ENCODE measurements around the gene FBLN2.
A peak's percentile ranks its signal among the peaks of the same experiment; 100 is the strongest.
"Not testable (repeated sequence)": the region's sequence is repeated elsewhere in the genome, so short reads cannot be mapped to it uniquely, and the experiment has no call there.

FBLN2 gene

DNA sequence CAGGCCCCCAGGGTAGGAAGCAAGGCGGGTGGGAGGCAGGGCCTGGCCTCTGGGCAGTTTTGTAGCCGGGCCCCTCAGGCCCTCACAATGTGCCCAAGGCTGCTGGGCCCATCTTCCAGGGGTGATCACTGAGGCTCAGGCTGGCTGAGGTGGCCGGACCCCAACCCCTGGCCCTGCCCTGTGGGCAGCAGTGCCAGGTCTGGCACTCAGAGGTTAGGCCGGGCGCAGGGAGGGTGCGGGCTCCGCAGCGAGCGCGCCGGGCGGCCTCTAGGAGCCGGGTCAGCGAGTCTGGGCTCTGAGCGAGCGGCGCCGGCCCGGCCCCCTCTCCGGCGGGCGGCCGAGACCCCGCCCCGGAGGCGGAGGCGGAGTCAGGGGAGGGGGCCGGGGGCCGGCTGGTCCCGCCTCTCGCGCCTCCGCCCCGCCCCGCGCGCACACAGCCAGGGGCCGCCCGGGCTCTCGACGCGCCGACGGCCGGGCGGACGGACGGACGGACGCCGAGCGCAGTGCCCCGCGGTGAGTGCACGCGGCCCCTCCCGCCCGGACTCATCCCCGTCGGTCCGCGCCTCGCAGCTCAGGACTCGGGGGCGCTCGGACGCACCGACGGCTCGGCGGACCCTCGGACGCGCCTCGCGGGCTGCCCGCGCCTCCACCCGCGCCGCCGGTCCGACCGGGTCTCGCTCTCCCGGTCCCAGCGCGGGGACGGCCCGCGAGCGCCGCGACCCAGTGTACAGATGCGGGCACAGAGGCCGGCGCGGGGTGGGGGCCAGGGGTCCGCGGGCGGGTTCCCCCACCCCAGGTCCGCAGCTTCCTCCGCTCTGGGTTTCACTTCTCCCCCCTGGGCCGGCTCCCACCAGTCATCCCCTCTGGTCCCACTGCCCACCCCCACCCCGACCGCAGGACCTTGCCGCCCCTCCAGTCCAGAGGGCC, at the start of gene FBLN2:
TSS of gene FBLN2 (plus strand) at position 430 of the 927 bp plus-strand sequence. CDS start 21,231 bp downstream, outside the sequence.
- no peak for DNase-seq

DNA sequence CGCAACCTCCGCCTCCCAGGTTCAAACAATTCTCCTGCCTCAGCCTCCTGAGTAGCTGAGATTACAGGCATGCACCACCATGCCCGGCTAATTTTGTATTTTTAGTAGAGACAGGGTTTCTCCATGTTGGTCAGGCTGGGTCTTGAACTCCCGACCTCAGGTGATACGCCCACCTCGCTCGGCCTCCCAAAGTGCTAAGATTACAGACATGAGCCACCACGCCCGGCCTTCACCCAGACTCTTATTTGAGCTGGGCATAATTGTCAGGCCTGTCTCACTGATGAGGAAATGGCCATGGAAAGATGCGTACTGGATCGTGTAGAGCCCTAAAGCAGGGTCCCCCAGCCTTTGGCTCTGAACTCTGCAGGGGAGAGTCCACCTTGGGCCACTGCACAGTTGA, 49.7 kb upstream of the FBLN2 start:
- not testable (repeated sequence) for DNase-seq

DNA sequence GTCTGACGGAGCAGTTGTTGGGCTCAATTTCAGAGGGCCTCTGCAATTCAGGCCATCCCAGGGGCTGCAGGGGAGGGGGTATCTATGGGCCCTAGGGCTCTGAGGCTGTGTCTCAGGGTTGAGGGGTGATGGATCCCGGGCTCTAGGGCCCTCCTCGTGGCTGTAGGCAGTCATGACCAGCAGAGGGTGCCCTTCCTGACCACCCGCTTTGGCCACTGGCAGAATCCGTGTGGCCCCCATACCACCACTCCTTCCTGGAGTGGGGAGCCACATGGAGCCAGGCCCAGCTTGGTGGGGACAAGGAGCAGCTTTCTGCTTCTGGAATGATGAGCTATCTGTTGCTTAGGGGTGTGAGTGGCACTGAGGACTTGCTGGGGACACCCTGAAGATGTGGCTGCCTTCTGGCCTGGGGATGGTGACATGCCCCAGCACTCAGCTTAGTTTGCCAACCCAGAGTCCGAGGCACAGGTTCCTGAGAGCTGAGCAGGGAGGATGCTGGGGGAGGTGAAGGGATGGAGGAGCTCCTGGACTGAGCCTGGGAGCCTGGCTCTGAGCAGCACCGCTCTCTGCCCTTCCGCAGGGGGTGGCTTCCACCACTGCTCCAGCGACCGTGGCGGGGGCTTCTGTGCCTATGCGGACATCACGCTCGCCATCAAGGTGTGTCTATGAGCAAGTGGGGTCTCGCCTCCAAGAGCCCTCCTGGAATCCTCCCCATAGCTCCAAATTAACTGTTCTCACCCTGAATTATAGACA, 48.6 kb upstream of the FBLN2 start:
- DNase-seq, result peak; percentile 6

DNA sequence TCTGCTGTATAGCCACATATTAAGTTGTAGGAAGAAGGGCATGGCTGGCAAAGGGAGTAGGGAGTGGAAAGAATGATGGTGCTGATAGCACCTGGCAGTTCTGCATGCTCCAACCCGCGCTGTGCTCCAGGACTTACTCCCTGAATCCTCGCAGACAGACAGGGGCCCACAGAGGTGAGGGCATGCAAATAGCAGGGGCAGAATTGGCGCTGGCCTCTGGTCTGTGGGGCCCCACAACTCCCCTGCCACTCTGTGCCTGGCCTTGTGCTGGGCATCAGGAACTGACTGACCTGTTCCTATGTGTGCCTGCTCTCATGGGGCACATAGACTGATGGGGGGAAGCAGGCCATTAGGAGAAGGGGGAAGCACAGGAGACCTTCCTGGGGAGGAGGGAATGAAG, 47.9 kb upstream of the FBLN2 start:
- DNase-seq, result no peak

DNA sequence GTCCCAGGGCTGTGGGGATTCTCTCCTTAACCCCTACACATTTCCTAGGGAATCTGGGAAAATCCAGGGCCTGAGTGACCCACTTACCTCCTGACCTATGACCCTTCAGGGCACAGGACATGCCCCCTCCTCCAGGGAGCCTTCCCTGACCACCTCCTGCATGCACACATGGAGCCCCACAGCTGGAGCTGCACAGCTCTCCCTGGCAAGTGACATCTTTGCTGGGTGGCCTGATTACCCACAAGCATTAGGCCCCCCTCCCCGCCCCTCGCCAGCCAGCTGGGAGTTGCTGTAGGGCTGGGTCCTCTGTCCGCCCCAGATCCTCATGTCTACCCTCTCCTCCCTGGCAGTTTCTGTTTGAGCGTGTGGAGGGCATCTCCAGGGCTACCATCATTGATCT, 47.4 kb upstream of the FBLN2 start:
- DNase-seq, result no peak

DNA sequence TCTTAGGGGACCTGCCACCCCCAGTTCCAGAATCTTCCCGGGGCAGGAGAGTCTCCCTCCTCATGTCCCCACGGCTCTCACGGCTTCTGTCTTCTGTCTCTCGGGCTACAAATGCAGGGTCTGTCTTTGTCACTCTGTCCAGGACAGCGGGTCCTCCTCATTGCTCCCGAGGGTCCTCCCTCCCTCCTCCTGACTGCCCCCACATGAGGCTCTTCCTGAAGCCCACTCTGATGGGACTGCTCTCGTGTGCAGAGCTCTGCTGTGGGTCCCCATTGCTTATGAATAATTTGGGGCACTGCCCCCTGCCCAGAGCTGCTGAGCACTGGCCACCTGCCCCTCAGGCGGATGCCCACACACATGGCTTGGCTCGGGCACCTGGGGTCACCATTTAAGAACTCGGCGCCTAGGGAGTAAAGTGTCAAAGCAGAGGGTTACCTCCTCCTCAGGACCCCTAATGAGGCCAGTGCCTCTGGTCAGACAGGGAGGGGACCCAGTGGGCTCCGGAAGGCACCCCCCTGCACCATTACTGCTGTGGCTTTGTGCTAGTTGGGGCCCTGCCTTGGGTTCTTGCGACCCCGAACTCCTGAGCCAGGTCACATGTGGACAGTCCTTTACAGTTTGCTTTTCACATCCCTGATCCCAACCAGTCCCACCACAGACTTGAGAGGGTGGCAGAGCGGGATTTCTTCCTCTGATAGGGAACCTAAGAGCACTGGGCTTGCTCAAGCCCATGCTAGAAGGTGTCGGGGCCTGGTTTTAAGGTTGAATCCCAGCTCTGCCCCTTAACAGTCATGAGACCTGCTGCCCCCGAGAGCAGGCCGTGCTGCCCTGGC, 46.8 kb upstream of the FBLN2 start:
- DNase-seq, result no peak

DNA sequence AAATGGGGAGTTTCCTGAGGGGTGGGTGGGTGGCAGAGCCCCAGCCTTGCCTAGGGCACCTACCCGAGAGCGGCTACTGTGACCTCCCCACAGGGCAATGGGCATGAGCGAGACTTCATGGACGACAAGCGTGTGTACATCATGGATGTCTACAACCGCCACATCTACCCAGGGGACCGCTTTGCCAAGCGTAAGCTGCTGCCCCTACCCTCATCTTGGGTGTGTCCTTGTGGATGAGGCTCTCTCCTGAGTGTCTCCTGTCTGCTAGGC, 46.2 kb upstream of the FBLN2 start:
- DNase-seq, result no peak

DNA sequence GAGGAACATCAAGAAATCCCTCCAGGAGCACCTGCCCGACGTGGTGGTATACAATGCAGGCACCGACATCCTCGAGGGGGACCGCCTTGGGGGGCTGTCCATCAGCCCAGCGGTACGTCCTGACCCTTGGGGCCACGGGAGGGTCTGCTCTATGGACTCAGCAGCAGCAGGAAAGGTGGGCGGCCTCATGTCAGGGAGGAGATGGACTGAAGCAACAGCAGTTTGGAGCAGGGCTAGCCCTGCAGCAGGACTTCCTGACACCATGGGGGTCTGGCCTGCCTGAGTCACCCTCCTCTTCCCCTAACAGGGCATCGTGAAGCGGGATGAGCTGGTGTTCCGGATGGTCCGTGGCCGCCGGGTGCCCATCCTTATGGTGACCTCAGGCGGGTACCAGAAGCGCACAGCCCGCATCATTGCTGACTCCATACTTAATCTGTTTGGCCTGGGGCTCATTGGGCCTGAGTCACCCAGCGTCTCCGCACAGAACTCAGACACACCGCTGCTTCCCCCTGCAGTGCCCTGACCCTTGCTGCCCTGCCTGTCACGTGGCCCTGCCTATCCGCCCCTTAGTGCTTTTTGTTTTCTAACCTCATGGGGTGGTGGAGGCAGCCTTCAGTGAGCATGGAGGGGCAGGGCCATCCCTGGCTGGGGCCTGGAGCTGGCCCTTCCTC, 44.6 kb upstream of the FBLN2 start:
- no peak for DNase-seq

DNA sequence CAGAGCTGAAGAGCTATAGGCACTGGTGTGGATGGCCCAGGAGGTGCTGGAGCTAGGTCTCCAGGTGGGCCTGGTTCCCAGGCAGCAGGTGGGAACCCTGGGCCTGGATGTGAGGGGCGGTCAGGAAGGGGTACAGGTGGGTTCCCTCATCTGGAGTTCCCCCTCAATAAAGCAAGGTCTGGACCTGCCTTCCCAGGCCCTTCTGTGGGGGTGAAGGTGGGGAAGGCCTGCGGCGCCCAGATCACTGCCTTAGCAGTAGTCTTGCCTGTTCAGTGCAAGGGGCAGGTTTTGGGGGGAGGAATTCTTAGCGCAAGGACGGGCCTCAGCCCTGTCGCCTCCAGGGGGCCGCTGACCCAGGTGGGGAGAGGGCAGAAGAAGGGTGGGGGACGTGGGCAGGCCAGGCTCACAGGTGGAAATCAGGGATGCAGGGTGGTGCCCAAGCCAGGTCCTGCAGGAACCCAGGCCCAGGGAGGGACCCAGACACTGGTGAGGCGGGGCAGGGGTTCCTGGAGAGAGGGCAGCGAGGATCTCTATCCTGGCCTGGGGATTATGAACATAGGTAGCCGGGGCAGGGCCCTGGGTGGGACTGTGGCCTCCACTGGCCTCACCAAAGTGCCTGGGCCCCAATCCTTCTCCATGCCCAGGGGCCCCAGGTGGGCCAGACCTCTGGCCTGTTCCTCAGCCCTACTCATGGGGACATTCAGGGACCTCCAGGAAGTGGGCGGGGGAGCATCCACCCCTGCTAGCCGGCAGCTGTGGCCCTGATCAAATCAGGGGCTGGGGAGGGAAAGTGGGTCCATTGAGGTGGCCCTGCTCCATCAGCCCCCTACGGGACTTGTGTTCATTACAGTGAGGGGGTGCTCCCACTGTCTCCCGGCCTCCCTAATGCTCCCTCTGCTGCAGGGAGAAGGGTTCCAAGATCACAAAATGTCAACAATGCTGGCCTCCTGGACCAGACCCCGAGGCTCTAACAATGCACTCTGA, 43.5 kb upstream of the FBLN2 start:
- no peak for DNase-seq

DNA sequence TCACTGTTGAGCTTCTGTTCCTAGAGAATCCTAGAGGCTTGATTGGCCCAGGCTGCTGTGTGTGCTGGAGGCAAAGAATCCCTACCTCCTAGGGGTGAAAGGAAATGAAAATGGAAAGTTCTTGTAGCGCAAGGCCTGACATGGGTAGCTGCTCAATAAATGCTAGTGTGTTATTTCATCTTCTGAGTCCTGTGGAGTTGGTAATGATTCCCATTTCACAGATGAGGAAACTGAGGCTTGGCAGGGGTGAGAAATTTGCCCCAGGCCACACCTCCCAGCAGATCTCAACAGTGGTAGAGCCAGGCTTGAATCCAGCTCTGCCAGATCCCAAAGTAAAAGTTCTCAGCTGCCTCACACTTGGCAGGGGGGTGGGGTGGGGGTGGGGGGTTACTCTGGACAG, 42.7 kb upstream of the FBLN2 start:
- no peak for DNase-seq

DNA sequence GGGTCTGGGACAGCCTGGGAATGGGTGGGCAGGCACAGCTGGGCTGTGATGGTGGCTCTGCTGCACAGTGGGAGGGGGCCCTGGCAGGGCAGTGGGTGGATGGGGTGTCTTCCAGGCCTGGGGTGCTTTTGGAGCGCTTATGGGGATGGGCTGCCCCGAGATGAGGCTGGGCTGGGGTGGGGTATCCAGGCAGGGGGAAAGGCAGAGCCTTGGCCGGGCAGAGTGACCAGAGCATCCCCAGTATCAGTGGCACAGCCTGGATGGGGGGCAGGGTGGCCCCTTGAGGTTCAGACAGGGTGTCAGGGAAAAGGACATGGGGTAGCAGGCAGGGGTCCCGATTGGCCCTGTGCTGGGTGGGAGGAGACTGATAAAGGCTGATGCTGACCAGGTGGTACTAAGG, 42.2 kb upstream of the FBLN2 start:
- DNase-seq, result no peak

DNA sequence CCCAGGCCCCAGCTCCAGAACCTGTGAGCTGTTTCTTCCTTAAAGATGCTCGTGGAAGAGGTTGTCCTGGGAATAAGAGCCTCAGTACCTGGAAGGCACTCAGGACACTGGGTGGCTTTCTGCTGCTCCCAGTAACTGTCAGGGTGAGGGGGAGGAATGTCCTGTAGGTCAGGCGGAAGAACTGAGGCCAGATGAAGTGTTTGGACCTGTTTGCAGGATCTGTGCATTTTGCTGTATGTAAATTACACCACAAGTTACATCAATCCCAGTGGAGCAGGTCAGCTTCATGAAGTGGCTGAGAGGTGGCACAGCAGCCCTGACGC, 41.7 kb upstream of the FBLN2 start:
- DNase-seq, result no peak

DNA sequence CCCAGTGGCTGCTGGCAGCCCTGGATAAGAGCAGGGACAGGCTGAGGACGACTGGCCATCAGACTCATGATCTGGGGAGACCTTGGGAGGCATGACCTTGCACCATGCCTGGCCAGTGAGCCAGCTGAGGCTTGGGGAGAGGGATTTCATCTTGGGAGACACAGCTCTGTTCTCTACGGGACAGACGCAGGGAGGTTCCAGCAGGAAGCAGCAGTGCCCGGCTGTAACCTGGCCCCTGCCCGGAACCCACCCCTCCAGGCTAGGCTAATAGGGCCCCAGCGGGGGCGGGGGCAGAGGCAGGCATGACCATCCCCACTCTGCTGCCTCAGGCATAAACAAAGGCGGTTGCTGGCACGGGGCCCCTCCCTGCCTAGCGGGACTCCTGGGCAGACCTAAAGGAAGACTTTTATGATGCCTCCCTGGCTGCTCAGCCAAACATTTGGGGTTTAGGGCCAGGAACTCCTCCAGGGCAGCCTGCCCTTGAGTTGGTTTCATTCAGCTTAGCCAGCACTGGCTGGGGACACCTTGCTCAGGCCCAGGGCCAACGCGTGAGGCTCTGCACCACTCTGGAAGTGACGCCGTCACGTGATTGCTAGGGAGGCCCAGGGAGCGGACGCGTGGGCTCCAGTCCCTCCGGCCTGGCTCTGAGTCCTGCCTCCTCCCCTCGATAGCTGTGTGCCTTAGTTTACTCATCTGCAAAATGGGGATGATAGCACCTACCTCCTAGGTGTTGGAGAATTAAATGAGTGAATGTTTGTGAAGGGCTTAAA, 41.2 kb upstream of the FBLN2 start:
- no peak for DNase-seq

DNA sequence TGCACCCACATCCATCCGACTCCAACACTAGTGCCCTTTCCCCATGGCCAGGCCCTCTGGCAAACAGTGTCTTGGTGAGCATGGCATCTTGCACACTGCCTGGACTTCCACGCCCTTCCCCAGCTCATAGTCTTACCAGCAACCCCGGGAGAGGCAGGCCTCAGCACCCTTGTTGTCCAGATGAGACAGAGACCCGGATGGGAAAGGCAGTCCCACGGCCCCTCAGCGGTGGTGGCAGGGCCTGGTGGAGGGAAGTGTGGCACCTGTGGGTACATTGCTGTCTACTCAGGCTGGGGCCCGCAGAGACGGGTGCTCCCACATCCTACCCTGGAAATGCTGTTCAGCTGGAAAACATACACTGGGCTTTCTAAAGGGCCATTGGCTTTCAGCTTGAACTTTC, 40.4 kb upstream of the FBLN2 start:
- DNase-seq, result no peak

DNA sequence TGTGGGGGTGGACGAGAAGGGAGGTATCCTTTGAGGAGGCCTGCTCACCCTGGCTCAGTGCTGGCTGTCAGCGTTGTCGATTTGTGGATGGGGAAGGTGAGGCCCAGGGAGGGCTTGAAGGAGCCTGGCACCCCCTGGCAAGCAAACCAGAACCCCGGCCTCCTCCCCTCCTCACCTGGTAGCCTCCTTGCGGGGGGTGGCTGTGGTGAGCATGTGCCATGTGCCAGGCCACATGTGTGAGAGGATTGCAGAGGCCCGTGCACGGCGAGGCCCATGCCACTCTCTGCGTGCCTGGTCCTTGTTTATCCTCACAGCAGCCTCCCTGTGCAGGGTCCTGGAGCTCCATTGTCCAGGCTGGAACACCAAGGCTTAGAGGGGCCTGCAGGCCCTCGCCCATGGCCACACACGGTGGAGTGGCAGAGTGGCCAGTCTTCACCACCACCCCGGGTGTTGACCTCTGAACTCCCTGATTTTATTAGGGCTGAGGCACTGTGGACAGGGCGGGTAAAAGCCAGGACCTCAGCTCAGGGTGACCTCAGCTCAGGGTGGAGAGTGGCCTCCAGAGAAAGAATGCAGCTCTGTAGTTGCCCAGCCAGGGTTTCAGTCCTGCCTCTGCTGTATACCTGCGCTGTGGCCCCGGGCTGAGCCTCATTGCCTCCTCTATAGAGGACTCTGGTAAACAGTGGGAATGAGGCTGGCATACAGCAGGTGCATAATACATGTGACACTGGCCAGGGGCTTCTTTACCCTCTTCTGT, 39.7 kb upstream of the FBLN2 start:
- DNase-seq, result no peak

DNA sequence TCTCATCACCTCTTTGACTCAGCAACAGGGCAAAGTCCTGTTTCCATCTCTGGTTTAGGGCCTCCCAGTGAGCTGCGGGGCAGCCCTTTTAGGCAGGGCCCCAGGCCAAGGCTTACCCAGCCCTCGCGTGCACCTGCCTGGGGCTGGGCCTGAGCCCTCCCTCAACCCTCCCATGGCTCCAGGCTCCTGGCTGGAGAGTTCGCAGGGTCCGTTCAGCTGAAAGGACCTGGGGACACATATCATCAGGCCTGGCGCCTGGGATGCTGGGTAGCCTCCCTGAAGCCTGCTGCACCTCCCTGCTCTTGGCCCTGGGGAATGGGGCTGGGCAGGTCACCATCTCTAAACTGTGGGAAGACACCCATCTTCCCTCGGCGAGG, 39.1 kb upstream of the FBLN2 start:
- DNase-seq, result no peak

DNA sequence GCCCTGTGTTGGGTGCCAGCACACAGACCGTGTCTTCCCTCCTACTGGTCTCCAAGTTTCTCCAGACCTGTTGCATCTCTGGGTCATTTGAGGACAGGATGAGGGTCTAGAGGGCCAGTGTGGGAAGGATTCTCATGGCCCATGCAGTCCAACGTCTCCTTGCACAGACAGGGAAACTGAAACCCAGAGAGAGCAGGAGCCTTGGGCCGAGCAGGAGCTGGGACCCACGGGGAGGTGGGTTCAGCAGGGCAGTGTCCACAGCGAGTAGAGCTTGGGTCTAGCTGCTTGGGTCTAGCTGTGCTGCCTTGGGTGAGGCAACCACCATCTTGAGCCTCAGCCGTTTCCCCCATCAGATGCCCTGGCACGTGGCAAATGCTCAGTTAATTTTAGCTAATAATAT, 36.5 kb upstream of the FBLN2 start:
- no peak for DNase-seq

DNA sequence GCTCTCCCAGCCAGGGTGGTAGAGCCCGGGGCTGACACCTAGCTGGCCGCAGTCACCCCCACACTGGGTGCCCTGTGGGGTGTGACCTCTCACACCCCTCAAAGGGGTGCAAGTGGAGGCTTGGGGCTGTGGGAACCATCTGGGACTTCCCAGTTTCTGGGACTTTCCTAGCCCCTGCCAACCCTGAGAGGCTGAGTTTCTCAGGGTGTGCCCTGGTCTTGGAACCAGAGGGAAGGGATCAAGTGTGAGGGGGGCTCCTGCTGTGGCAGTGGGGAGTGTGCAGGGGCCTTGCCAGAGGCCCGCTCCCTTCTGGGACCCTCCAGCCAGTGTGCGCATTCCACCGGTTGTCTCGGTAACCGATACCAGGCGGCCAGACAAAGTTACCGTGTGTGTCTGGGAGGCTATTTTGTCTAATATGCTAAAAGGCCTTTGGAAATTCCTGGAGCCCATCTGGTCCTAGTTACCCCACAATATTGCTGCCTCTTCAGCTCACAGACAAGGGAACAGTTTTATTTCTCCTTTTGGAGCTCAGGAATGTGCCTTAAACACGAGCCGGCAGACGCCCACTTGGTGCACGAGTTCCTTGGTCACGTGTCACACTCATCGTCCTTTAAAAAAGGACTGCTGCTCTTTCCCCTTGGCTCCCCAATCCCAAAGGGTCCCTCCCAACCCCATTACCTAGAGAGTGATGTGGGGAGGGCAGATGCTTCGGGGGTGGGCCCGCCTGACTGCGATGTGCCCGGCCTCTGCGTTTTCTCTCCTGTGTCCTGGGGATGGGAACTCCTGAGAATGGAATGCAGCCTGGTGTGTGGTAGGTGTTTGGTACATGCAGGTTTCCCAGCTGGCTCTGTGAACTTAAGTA, 35.6 kb upstream of the FBLN2 start:
- no peak for DNase-seq

DNA sequence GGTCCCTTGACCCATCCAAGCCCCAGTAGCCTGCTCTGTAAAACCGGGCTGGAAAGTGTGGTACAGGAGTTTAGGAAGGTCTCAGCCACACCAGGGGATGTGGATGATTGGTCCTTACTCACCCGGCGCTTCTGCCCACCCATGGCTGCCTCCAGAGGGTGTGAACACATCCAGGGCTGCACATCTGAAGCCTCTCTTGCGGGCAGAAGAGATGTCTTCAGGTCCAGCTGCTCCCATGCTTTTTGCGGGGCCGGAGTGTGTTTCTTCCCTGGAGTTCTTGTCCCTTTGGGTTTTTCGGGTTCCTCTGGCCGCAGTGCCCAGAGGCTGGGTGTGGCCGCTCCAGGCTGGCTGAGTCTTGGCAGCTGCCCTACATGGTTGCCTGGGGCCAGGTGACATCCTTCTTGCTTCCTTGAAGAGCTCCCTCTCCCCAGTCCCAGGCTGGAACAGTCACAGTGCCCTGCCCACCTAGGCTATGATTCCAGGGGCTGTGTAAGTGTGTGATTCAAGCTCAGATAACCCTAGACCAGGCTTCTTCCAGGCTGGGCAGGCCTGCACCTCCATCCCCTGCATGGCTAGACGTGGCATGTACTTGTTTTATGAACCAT, 34.9 kb upstream of the FBLN2 start:
- DNase-seq, result no peak
